Loucy (cell line): ENCODE data around the gene NBAS.

Experiments used
- H2AFZ ChIP-seq: fragments of 200-600 bp; sonication (generic); 2 replicates; pipeline ENCODE4 v1.6.0; 2016; ENCODE audit warnings: antibody characterized with exemption, mild to moderate bottlenecking, low read length, moderate library complexity
- H3F3A ChIP-seq: fragments of 200-600 bp; 2 replicates; pipeline ENCODE4 v1.6.0; 2016; ENCODE audit warnings: antibody characterized with exemption, low read depth, mild to moderate bottlenecking
- H3K27me3 ChIP-seq: fragments of 200-600 bp; sonication (generic); 2 replicates; pipeline ENCODE4 v1.6.1; 2014; ENCODE audit warnings: low read length, mild to moderate bottlenecking; ENCODE audit not compliant: insufficient read depth, poor library complexity, severe bottlenecking
- H3K36me3 ChIP-seq: fragments of 200-600 bp; sonication (generic); 2 replicates; pipeline ENCODE4 v1.6.1; 2016; ENCODE audit warnings: low read length; ENCODE audit not compliant: insufficient read depth
- H3K4me1 ChIP-seq: fragments of 200-600 bp; sonication (generic); 2 replicates; pipeline ENCODE4 v1.5.1; 2014; ENCODE audit warnings: low read length, mild to moderate bottlenecking; ENCODE audit not compliant: insufficient read depth, poor library complexity, severe bottlenecking
- H3K4me2 ChIP-seq: fragments of 200-600 bp; sonication (generic); 2 replicates; pipeline ENCODE4 v1.6.0; 2014; ENCODE audit warnings: antibody characterized with exemption, low read length, low read depth, mild to moderate bottlenecking; ENCODE audit not compliant: poor library complexity, severe bottlenecking
- H3K4me3 ChIP-seq: fragments of 200-600 bp; sonication (generic); 2 replicates; pipeline ENCODE4 v1.5.1; 2014; ENCODE audit warnings: low read length, mild to moderate bottlenecking, mixed read lengths; ENCODE audit not compliant: poor library complexity, severe bottlenecking
- H3K79me2 ChIP-seq: fragments of 200-600 bp; sonication (generic); 2 replicates; pipeline ENCODE4 v1.6.1; 2014; ENCODE audit warnings: low read length; ENCODE audit not compliant: insufficient read depth
- H3K9ac ChIP-seq: fragments of 200-600 bp; sonication (generic); 2 replicates; pipeline ENCODE4 v1.6.0; 2014; ENCODE audit warnings: mild to moderate bottlenecking, low read depth, low read length, moderate library complexity; ENCODE audit not compliant: poor library complexity, severe bottlenecking
- H3K9me2 ChIP-seq: fragments of 200-600 bp; sonication (generic); replicated peaks from 2 replicates; pipeline ENCODE4 v1.6.1; 2016; ENCODE audit warnings: low read depth, low read length, mixed read lengths
- H3K9me3 ChIP-seq: fragments of 200-600 bp; sonication (generic); 2 replicates; pipeline ENCODE4 v1.6.1; 2014; ENCODE audit warnings: mild to moderate bottlenecking, antibody characterized with exemption, low read length, low read depth; ENCODE audit not compliant: insufficient read depth
- H4K20me1 ChIP-seq: fragments of 200-600 bp; sonication (generic); 2 replicates; pipeline ENCODE4 v1.6.0; 2014; ENCODE audit warnings: antibody characterized with exemption, low read length, mild to moderate bottlenecking; ENCODE audit not compliant: insufficient read depth, poor library complexity, severe bottlenecking
- CTCF ChIP-seq: fragments of 200-600 bp; sonication (generic); conservative IDR thresholded peaks from 2 replicates; pipeline ENCODE4 v1.5.1; 2014; ENCODE audit warnings: mild to moderate bottlenecking, antibody characterized with exemption, low read length
- EZH2phosphoT487 ChIP-seq: fragments of 200-600 bp; IDR thresholded peaks from 2 replicates; pipeline ENCODE4 v1.6.1; 2018; ENCODE audit warnings: antibody characterized with exemption, mild to moderate bottlenecking, moderate library complexity, borderline replicate concordance

The NBAS gene

GRCh38 chr2:15594291-15595256, 33.4 kb upstream of the NBAS start:
- H3K9me2 ChIP-seq: no peaks in the 10 kb centered on the region
- H4K20me1 ChIP-seq: peaks cover 18% of the 10 kb centered on the region
- H3K4me3 ChIP-seq: peak overlapping the region; percentile 85
- no peaks in the 10 kb centered on the region; the same call in 1 of the 2 replicates for H3F3A ChIP-seq
- peaks cover 52% of the 10 kb centered on the region for H3K79me2 ChIP-seq
- H3K27me3 ChIP-seq: no peaks in the 10 kb centered on the region
- peaks cover 37% of the 10 kb centered on the region; the same call in 1 of the 2 replicates for H3K36me3 ChIP-seq
- H3K9ac ChIP-seq: no peak overlapping the region
- H2AFZ ChIP-seq: no peak overlapping the region
- H3K9me3 ChIP-seq: no peaks in the 10 kb centered on the region
- H3K4me2 ChIP-seq: peak overlapping the region; percentile 91
- peaks cover 41% of the 10 kb centered on the region for H3K4me1 ChIP-seq
- TF ChIP-seq CTCF (no peak), EZH2phosphoT487 (no peak)

- H3K4me3 ChIP-seq: peak overlapping the region; percentile 85
- TF ChIP-seq EZH2phosphoT487: no peak
- TF ChIP-seq CTCF: no peak
- no peaks in the 10 kb centered on the region for H3F3A ChIP-seq
- H3K4me1 ChIP-seq: peaks cover 40% of the 10 kb centered on the region
- peak overlapping the region; percentile 91 for H3K4me2 ChIP-seq
- peaks cover 31% of the 10 kb centered on the region; the same call in 1 of the 2 replicates for H3K36me3 ChIP-seq
- H3K9me3 ChIP-seq: no peaks in the 10 kb centered on the region
- H3K9ac ChIP-seq: peak overlapping the region; percentile 87
- H3K27me3 ChIP-seq: no peaks in the 10 kb centered on the region
- H3K9me2 ChIP-seq: no peaks in the 10 kb centered on the region
- peaks cover 52% of the 10 kb centered on the region for H3K79me2 ChIP-seq
- peaks cover 18% of the 10 kb centered on the region for H4K20me1 ChIP-seq
- H2AFZ ChIP-seq: no peak overlapping the region
Observed at GRCh38 chr2:15593327-15593705, 32.2 kb upstream of the NBAS start.

- no peaks in the 10 kb centered on the region for H3K9me2 ChIP-seq
- H3K4me3 ChIP-seq: peak within 1 kb of the TSS; percentile 85
- peak within 1 kb of the TSS; percentile 87 for H3K9ac ChIP-seq
- peaks cover 52% of the 10 kb centered on the region for H3K79me2 ChIP-seq
- H2AFZ ChIP-seq: peak within 1 kb of the TSS; percentile 98
- TF ChIP-seq CTCF: 0 out of 2 replicates have a peak, but pooled peaks have one; percentile 18
- no peak for TF ChIP-seq EZH2phosphoT487
- H3K4me1 ChIP-seq: peaks cover 31% of the 10 kb centered on the region
- H3F3A ChIP-seq: no peaks in the 10 kb centered on the region
- H4K20me1 ChIP-seq: peaks cover 18% of the 10 kb centered on the region
- H3K36me3 ChIP-seq: peaks cover 18% of the 10 kb centered on the region; the same call in 1 of the 2 replicates
- H3K27me3 ChIP-seq: no peaks in the 10 kb centered on the region
- H3K9me3 ChIP-seq: no peaks in the 10 kb centered on the region
- H3K4me2 ChIP-seq: peak within 1 kb of the TSS; percentile 91
Observed at GRCh38 chr2:15591692-15592463, 30.7 kb upstream of the NBAS start, which contains the start of gene DDX1. DDX1 (plus strand) TSS chr2:15591868; CDS start chr2:15591934, 66 bp downstream.
